Stomach (tissue), 4 donors: ENCODE data around the gene PICK1.

Experiments
- EP300 ChIP-seq: sonication (generic); formaldehyde crosslinking; IDR thresholded peaks from one replicate; pipeline ENCODE4 v1.6.1; 2017; ENCODE audit warnings: antibody characterized with exemption
- POLR2A ChIP-seq, 4 donors: fragments of 450-650 bp; IDR thresholded peaks; one replicate each; pipeline ENCODE4 v1.6.1; 2016; ENCODE audit warnings: antibody characterized with exemption in 4 of 4, control low read depth in 2 of 4, mild to moderate bottlenecking in 1 of 4, moderate library complexity in 1 of 4
- POLR2AphosphoS5 ChIP-seq, 3 donors: sonication (generic); formaldehyde crosslinking; IDR thresholded peaks; one replicate each; pipeline ENCODE4 v1.6.1; 2016; ENCODE audit warnings: antibody characterized with exemption in 3 of 3
- TF ChIP-seq, protein P1 (sequence below), 7 experiments: fragments of 450-650 bp in 4 of 7; fragments of 200-600 bp in 3 of 7; sonication (generic) in 3 of 7; IDR thresholded peaks; one replicate each; pipeline ENCODE4 v1.5.1; 2016 to 2019; ENCODE audit warnings: antibody characterized with exemption in 7 of 7, control low read depth in 2 of 7, mild to moderate bottlenecking in 1 of 7

DNA sequence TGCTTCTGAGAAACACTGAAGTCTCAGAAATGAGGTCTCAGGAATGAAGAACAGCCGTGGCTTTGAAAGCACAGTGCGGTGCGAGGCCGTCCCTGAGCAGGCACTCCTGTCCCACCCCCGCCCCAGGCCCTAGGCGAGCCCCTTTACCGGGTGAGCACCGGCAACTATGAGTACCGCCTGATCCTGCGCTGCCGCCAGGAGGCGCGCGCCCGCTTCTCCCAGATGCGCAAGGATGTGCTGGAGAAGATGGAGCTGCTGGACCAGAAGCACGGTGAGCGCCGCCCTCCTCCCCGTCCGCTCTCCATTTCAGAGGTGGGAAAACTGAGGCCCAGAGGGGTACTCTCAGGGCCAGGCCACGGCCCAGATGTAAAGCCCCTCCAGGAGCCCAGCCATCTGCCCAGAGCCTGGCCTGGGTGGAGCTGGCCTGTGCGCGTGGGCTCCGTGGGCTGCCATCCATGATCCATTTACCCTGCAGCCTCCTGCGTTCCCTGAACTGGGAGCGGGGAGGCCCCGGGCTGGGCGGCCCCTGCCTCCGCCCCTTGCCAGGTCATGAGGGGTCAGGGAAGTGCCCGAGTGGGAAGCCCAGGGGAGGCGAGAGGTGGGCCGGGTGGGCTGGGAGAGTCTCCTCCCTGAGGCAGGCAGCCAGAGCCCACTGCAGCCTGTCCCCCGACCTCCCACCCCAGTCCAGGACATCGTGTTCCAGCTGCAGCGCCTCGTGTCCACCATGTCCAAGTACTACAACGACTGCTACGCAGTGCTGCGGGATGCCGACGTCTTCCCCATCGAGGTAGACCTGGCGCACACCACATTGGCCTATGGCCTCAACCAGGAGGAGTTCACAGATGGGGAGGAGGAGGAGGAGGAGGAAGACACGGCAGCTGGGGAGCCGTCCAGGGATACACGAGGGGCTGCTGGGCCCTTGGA lies 17.2 kb downstream of the PICK1 start:
- TF ChIP-seq, protein P1, sequence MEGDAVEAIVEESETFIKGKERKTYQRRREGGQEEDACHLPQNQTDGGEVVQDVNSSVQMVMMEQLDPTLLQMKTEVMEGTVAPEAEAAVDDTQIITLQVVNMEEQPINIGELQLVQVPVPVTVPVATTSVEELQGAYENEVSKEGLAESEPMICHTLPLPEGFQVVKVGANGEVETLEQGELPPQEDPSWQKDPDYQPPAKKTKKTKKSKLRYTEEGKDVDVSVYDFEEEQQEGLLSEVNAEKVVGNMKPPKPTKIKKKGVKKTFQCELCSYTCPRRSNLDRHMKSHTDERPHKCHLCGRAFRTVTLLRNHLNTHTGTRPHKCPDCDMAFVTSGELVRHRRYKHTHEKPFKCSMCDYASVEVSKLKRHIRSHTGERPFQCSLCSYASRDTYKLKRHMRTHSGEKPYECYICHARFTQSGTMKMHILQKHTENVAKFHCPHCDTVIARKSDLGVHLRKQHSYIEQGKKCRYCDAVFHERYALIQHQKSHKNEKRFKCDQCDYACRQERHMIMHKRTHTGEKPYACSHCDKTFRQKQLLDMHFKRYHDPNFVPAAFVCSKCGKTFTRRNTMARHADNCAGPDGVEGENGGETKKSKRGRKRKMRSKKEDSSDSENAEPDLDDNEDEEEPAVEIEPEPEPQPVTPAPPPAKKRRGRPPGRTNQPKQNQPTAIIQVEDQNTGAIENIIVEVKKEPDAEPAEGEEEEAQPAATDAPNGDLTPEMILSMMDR (IDR thresholded peaks at IDR 0.05): no peak
- no peak for TF ChIP-seq POLR2A (IDR thresholded peaks at IDR 0.05)
- no peak for TF ChIP-seq EP300
- TF ChIP-seq POLR2AphosphoS5 (IDR thresholded peaks at IDR 0.05): no peak
